AG04450 (cell line): Measurements from ENCODE around the gene TUBB6. TPM values are rescaled to one million over a fixed set of nuclear protein-coding genes. Genes with fewer than 3 reads are reported as not detected.
A peak's percentile ranks its signal among the peaks of the same experiment; 100 is the strongest.

Experiments used
- CTCF ChIA-PET: fragments of 300-600, 350-600 bp; formaldehyde crosslinking; extraction: SDS; loops from one replicate; lab custom pipeline; 2022; ENCODE audit warnings: antibody characterized with exemption, inconsistent platforms; lab: Charles Lee
- POLR2A ChIA-PET: fragments of 350-600 bp; formaldehyde crosslinking; extraction: SDS; loops from one replicate; lab custom pipeline; 2021; ENCODE audit warnings: antibody characterized with exemption, inconsistent platforms; lab: Yijun Ruan, JAX
- DNase-seq: peaks from one replicate; pipeline ENCODE4 v3.0.0-alpha.2; 2011; ENCODE audit warnings: low read depth, low spot score
- H3K27ac ChIP-seq: one replicate; pipeline ENCODE4 v1.5.1; 2012; ENCODE audit warnings: low read depth, low read length, control low read depth
- H3K27me3 ChIP-seq: one replicate; pipeline ENCODE4 v1.6.0; 2012; ENCODE audit warnings: low read length; ENCODE audit not compliant: control insufficient read depth, insufficient read depth
- H3K4me3 ChIP-seq: 2 replicates; pipeline ENCODE4 v1.5.1; 2011; ENCODE audit warnings: mild to moderate bottlenecking, low read depth, low read length, control low read depth
- H3K9me3 ChIP-seq: 2 replicates; pipeline ENCODE4 v1.5.1; 2012; ENCODE audit warnings: low read length; ENCODE audit not compliant: control insufficient read depth, insufficient read depth
- CTCF ChIP-seq: IDR thresholded peaks from 2 replicates; pipeline ENCODE4 v1.5.1; 2011; ENCODE audit warnings: low read depth, low read length, control low read depth, inconsistent platforms
- polyA plus RNA-seq: library from polyadenylated mRNA; depleted of rRNA; stranded (reverse); fragments of >200 nt; gene quantifications from 2 replicates; pipeline ENCODE4 v1.2.3, GENCODE V29; 2011

The TUBB6 gene
- polyA plus RNA-seq, 1 experiment: 398 TPM

- CTCF ChIA-PET: interaction anchor here (0.6 to 3.1 kb wide), 41 partner anchors 8 to 833 kb away, joined by 3 to 83 read pairs (median 5); partner anchors contain the start of gene TUBB6
- Histone ChIP-seq H3K27ac (peak overlapping the region; percentile 31), H3K4me3 (peak overlapping the region; percentile 59), H3K9me3 (no peaks in the 10 kb centered on the region), H3K27me3 (peaks cover 3% of the 10 kb centered on the region)
- TF ChIP-seq CTCF: peak; percentile 75
- POLR2A ChIA-PET: interaction anchor here (0.6 to 1.7 kb wide), 4 partner anchors 11 to 56 kb away, joined by 3 to 11 read pairs (median 3); partner anchors contain the start of gene TUBB6
- no peak for DNase-seq
Measured at GRCh38 chr18:12271376-12272235, 36.4 kb upstream of the TUBB6 start.

- Histone ChIP-seq H3K27ac (peak overlapping the region; percentile 21), H3K4me3 (no peak overlapping the region), H3K9me3 (no peaks in the 10 kb centered on the region), H3K27me3 (no peaks in the 10 kb centered on the region)
- no peak for DNase-seq
- CTCF ChIA-PET: interaction anchor here (1.1 to 1.4 kb wide), 2 partner anchors 8 to 236 kb away, joined by 3 to 4 read pairs; no protein-coding TSS in a partner anchor
- POLR2A ChIA-PET: interaction anchor here (1.2 kb wide), 1 partner anchor 32 kb away, joined by 5 read pairs; no protein-coding TSS in a partner anchor
- no peak for TF ChIP-seq CTCF
Measured at GRCh38 chr18:12274793-12275192, 33.2 kb upstream of the TUBB6 start.

GRCh38 chr18:12276736-12277554 is 31.1 kb upstream of the TUBB6 start:
- H3K9me3 ChIP-seq: no peaks in the 10 kb centered on the region
- CTCF ChIA-PET: interaction anchor here (0.6 to 1.7 kb wide), 2 partner anchors 8 to 31 kb away, joined by 3 to 5 read pairs; partner anchors contain the start of gene TUBB6
- no peak for DNase-seq
- no peaks in the 10 kb centered on the region for H3K27me3 ChIP-seq
- no peak overlapping the region for H3K4me3 ChIP-seq
- TF ChIP-seq CTCF: no peak
- POLR2A ChIA-PET: interaction anchor here (0.5 kb wide), 1 partner anchor 40 kb away, joined by 8 read pairs; no protein-coding TSS in a partner anchor
- no peak overlapping the region for H3K27ac ChIP-seq

- Histone ChIP-seq H3K27me3 (no peaks in the 10 kb centered on the region), H3K9me3 (no peaks in the 10 kb centered on the region), H3K27ac (peak overlapping the region; percentile 100), H3K4me3 (peak overlapping the region; percentile 66)
- no peak for DNase-seq
- TF ChIP-seq CTCF: 0 out of 2 replicates have a peak, but pooled peaks have one; percentile 5
- POLR2A ChIA-PET: interaction anchor here (0.8 to 4.0 kb wide), 5 partner anchors 30 to 39 kb away, joined by 3 to 51 read pairs (median 7); partner anchors contain the start of gene TUBB6
- CTCF ChIA-PET: interaction anchor here (0.6 to 1.7 kb wide), 6 partner anchors 9 to 880 kb away, joined by 3 to 5 read pairs (median 4); partner anchors contain the start of gene TUBB6
Measured at GRCh38 chr18:12278215-12278671, 29.8 kb upstream of the TUBB6 start.
